Endothelial cell (in vitro differentiated cells): ENCODE data around the gene CSNK1G1. TPM values are rescaled to one million over a fixed set of nuclear protein-coding genes. Genes with fewer than 3 reads are reported as not detected.
"Not testable (repeated sequence)": the region's sequence is repeated elsewhere in the genome, so short reads cannot be mapped to it uniquely, and the experiment has no call there.

Experiments used
- DNase-seq: peaks from one replicate; pipeline ENCODE4 v3.0.0; 2021; ENCODE audit warnings: low spot score
- H3K27ac Mint-ChIP-seq: one replicate; pipeline ENCODE4 v1.8.0; 2021; ENCODE audit warnings: mixed read lengths, inconsistent platforms; ENCODE audit not compliant: unreplicated experiment
- H3K27me3 Mint-ChIP-seq: one replicate; pipeline ENCODE4 v1.8.0; 2021; ENCODE audit warnings: mild to moderate bottlenecking, moderate library complexity, mixed read lengths, inconsistent platforms; ENCODE audit not compliant: unreplicated experiment
- H3K36me3 Mint-ChIP-seq: one replicate; pipeline ENCODE4 v1.8.0; 2021; ENCODE audit warnings: mild to moderate bottlenecking, low read depth, mixed read lengths, inconsistent platforms; ENCODE audit not compliant: unreplicated experiment
- H3K4me1 Mint-ChIP-seq: one replicate; pipeline ENCODE4 v1.8.0; 2021; ENCODE audit warnings: mild to moderate bottlenecking, mixed read lengths, inconsistent platforms; ENCODE audit not compliant: unreplicated experiment
- H3K4me3 Mint-ChIP-seq: one replicate; pipeline ENCODE4 v1.8.0; 2021; ENCODE audit warnings: mild to moderate bottlenecking, mixed read lengths, inconsistent platforms; ENCODE audit not compliant: unreplicated experiment
- H3K9me3 Mint-ChIP-seq: one replicate; pipeline ENCODE4 v1.8.0; 2021; ENCODE audit warnings: mixed read lengths, inconsistent platforms; ENCODE audit not compliant: unreplicated experiment
- total RNA-seq: library from RNA; stranded (reverse); fragmentation: NEBNext Ultra II Directional; extraction: Animal tissue kit (Norgen Biotek cat#: 25700); gene quantifications from one replicate; pipeline ENCODE4 v1.2.1, GENCODE V29; 2021; ENCODE audit not compliant: unreplicated experiment
- TF ChIP-seq, protein P1 (sequence below): fragments of 200-600 bp; sonication (generic); IDR thresholded peaks from one replicate; pipeline ENCODE4 v1.5.0; 2021; ENCODE audit warnings: antibody characterized with exemption; ENCODE audit not compliant: unreplicated experiment

The CSNK1G1 gene
- total RNA-seq, 1 donor from 2014 or later = 22.9 TPM

DNA sequence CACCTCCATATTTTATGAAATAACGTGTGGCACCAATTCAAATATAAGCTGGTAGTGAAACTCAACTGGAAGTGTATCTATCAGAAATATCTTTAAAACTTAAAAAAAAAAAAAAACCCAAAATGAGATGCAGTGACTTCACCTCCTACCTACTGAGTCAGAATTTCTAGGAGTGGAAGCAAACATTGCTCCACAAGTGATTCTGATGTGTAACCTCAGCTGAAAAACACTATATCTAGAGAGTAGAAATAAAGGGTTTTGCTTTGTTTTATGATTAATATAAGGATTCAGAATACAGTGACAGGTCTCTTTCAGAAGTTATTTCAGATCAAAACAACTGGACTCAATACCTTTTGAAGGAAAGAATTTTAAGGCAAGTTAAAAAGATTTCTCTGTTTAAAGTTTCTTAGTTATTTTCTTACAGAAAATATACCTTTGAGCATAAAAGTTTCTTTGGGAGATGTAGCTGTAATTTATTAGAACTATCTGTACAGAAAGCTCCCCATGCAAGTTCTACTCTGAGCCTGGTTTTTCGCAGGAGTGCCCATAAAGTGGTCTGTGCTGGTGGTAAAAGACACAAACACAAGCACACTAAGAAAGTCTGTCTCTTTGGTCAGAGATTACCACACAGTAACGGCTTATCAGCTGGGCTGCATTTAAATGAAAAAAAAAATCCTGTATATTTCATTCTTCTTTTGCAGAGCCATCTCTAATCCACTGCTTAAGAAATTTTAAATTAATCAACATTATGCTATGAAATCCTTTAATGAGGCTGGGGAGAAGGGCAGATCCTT lies 133.2 kb downstream of the CSNK1G1 start:
- no peak overlapping the region for H3K27ac Mint-ChIP-seq
- H3K9me3 Mint-ChIP-seq = no peaks in the 10 kb centered on the region
- H3K4me1 Mint-ChIP-seq = no peaks in the 10 kb centered on the region
- TF ChIP-seq, protein P1, sequence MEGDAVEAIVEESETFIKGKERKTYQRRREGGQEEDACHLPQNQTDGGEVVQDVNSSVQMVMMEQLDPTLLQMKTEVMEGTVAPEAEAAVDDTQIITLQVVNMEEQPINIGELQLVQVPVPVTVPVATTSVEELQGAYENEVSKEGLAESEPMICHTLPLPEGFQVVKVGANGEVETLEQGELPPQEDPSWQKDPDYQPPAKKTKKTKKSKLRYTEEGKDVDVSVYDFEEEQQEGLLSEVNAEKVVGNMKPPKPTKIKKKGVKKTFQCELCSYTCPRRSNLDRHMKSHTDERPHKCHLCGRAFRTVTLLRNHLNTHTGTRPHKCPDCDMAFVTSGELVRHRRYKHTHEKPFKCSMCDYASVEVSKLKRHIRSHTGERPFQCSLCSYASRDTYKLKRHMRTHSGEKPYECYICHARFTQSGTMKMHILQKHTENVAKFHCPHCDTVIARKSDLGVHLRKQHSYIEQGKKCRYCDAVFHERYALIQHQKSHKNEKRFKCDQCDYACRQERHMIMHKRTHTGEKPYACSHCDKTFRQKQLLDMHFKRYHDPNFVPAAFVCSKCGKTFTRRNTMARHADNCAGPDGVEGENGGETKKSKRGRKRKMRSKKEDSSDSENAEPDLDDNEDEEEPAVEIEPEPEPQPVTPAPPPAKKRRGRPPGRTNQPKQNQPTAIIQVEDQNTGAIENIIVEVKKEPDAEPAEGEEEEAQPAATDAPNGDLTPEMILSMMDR = no peak
- no peaks in the 10 kb centered on the region for H3K36me3 Mint-ChIP-seq
- H3K4me3 Mint-ChIP-seq = no peak overlapping the region
- peaks cover 3% of the 10 kb centered on the region for H3K27me3 Mint-ChIP-seq
- DNase-seq = no peak

DNA sequence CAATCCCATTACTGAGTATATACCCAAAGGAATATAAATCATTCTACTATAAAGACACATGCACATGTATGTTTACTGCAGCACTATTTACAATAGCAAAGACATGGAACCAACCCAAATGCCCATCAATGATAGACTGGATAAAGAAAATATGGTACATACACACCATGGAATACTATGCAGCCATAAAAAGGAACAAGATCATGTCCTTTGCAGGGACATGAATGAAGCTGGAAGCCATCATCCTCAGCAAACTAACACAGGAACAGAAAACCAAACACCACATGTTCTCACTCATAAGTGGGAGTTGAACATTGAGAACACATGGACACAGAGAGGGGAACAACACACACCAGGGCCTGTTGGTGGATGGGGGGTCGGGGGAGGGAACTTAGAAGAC lies 134.1 kb downstream of the CSNK1G1 start:
- H3K4me3 Mint-ChIP-seq, H3K9me3 Mint-ChIP-seq, H3K27me3 Mint-ChIP-seq, H3K36me3 Mint-ChIP-seq, H3K27ac Mint-ChIP-seq, H3K4me1 Mint-ChIP-seq, DNase-seq: not testable (repeated sequence)

DNA sequence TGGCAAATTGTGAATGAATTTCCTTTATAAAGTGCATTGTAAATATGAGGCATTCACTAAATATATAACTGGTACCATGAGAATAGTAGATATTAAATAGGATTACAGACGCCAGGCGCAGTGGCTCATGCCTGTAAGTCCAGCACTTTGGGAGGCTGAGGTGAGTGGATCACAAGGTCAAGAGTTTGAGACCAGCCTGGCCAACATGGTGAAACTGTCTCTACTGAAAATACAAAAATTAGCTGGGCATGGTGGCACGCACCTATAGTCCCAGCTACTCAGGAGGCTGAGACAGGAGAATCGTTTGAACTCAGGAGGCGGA lies 138.6 kb downstream of the CSNK1G1 start:
- not testable (repeated sequence) for H3K4me1 Mint-ChIP-seq, H3K4me3 Mint-ChIP-seq, H3K9me3 Mint-ChIP-seq, DNase-seq, H3K27me3 Mint-ChIP-seq, H3K27ac Mint-ChIP-seq
- peaks cover 12% of the 10 kb centered on the region for H3K36me3 Mint-ChIP-seq

DNA sequence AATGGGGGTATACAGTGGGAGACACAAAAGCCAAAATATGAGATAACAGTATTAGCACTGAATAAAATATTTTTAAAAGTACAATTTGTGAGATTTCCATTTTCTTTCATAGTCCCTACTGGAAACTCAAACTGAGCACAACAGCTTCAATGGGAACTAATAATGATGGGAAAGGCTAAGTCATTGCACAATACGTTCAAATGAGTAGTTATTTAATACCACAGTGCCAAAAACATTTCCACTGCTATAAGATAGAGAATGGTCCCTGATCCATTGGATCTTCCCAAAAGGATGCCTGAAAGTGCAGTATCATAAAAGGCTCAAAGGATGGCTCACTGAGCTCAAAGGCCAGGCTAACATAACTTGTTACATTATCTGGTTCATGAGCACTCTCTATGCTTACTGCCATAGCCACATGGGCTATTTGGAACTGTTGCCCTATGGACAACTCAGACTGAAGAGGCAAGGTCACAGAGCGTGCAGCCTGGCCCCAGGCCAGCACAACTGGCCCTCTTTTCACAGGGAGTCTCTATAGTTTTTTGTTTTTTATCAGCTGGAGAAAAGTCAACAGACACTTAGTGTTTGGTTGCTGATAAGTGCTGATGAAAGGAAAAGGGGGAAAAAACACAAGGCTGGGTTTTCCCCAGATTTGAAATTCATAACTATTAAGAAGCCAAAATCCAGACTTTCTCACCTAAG lies 139.1 kb downstream of the CSNK1G1 start:
- TF ChIP-seq, protein P1 = no peak
- no peaks in the 10 kb centered on the region for H3K9me3 Mint-ChIP-seq
- no peak overlapping the region for H3K27ac Mint-ChIP-seq

DNA sequence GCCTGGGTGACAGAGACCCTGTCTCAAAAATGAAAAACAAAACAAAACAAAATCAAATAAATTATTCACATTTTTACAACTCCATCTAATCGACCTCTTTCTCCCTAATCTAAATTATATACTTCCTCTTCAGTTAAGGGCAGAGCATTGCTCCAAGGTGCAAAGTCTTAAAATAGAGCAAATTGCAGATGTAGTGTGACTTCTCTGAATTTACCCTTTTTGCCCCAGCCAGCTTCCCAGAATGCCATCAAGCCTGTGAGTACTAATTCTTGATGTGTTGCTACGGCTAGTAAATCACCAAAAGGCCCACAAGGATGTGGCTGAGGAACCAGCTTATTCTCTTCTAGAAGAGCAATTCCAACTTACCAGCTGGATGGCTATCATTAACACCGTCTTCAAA lies 139.8 kb downstream of the CSNK1G1 start:
- peaks cover 3% of the 10 kb centered on the region for H3K27me3 Mint-ChIP-seq
- H3K9me3 Mint-ChIP-seq = no peaks in the 10 kb centered on the region

More for the DNA sequence above, 139.1 kb downstream of the CSNK1G1 start:
- no peak for DNase-seq
- no peak overlapping the region for H3K4me3 Mint-ChIP-seq
- H3K27me3 Mint-ChIP-seq = peaks cover 3% of the 10 kb centered on the region
- peaks cover 12% of the 10 kb centered on the region for H3K36me3 Mint-ChIP-seq
- H3K4me1 Mint-ChIP-seq = no peaks in the 10 kb centered on the region

More for the DNA sequence above, 139.8 kb downstream of the CSNK1G1 start:
- Mint-ChIP-seq H3K27ac (no peak overlapping the region), H3K4me3 (no peak overlapping the region), H3K4me1 (no peaks in the 10 kb centered on the region), H3K36me3 (peaks cover 15% of the 10 kb centered on the region)
- TF ChIP-seq, protein P1 = no peak
- DNase-seq = no peak
